GM19035 (cell line): ENCODE measurements around the gene CASP4.
"Not testable (repeated sequence)": the region's sequence is repeated elsewhere in the genome, so short reads cannot be mapped to it uniquely, and the experiment has no call there.

Experiments
- ATAC-seq: cut with Tn5 transposase; IDR thresholded peaks from one replicate; pipeline ENCODE4 v1.9.1; 2021; ENCODE audit not compliant: unreplicated experiment

Gene CASP4

GRCh38 chr11:104957280-104957679 is 11.1 kb downstream of the CASP4 start:
- no peak for ATAC-seq

GRCh38 chr11:104956528-104956927 is 11.8 kb downstream of the CASP4 start:
- ATAC-seq: no peak

- peak; percentile 89 for ATAC-seq
Measured at GRCh38 chr11:104946907-104947306, 21.5 kb downstream of the CASP4 start.

- no peak for ATAC-seq
Measured at GRCh38 chr11:104944076-104944475, 24.3 kb downstream of the CASP4 start.

- no peak for ATAC-seq
Measured at GRCh38 chr11:104943561-104943960, 24.8 kb downstream of the CASP4 start.

DNA sequence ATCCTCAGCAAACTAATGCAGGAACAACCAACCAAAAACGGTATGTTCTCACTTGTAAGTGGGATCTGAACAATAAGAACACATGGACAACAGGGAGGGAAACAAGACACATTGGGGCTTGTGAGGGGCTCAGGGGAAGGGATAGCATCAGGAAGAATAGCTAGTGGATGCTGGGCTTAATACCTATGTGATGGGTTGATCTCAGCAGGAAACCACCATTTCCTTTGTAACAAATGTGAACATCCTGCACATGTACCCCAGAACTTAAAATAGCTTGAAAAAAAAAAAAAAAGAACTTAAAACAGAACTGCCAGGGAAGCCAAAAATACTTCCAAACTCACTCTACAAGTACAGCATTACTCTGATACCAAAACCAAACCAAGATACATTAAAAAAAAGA is 33.8 kb downstream of the CASP4 start:
- no peak for ATAC-seq

DNA sequence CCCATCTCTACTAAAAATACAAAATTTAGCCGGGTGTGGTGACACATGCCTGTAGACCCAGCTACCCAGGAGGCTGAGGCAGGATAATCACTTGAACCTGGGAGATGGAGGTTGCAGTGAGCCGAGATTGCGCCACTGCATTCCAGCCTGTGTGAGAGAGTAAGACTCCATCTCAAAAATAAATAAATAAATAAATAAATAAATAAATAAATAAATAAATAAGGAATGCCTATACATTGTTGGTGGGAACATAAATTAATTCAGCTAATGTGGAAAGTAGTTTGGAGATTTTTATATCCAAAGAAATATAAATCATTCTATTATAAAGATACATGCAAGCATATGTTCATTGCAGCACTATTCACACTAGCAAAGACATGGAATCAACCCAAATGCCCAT is 34.3 kb downstream of the CASP4 start:
- ATAC-seq: not testable (repeated sequence)

DNA sequence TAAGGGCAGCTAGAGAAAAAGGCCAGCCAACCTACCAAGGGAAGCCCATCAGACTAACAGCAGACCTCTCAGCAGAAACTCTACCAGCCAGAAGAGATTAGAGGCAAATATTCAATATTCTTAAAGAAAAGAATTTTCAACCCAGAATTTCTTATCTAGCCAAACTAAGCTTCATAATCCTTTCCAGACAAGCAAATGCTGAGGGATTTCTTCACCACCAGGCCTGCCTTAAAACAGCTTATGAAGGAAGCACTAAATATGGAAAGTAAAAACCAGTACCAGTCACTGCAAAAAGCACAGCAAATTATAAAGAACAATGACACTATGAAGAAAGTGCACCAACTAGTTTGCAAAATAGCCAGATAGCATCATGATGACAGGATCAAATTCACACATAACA is 39.6 kb downstream of the CASP4 start:
- no peak for ATAC-seq

DNA sequence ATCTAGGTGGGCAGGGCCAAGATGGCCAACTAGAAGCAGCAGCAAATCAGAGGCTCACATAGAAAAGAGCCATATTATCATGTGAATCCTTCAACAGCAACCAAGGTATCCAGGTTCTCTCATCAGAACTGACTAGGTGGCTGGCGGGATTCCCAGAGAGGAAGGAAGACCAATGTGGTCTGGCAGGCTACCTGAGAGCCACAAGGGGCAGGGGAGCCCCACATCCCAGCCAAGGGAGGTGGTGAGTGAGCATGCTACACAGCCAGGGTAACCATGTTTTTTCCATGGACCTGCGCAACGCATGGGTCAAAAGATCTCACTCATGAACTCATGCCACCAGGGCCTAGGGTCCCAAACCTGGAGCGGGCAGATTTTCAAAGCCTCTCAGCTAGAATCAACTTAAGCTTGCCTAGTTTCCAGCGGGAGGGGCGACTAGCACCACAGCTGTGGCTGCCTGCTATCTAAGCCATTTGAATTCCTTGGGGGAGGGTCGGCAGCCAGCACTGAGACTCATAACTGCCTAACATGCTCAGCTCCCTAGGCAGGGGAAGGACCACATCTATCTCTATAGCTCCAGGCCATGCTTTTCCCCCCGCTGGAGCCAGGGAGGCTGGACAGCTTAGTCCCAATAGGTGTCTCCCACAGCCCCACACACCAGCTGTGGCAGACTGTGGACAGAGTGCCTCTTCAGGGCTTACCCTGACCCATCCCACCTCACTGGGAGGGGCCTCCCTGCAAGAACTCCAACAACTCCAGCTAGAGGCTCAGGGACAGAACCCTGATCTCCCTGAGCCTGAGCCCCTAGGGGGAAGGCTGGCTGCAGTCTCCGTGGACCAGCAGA is 41.4 kb downstream of the CASP4 start:
- ATAC-seq: no peak

DNA sequence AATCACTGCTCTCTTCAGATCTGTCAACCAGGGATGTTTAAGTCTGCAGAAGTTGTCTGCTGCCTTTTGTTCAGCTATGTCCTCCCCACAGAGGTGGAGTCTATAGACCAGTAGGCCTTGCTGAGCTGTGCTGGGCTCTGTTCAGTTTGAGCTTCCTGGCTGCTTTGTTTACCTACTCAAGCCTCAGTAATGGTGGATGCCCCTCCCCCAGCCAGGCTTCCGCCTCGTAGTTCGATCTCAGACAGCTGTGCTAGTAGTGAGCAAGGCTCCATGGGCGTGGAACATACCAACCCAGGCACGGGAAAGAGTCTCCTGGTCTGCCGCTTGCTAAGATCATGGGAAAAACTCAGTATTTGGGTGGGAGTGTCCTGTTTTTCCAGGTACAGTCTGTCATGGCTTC is 42.5 kb downstream of the CASP4 start:
- no peak for ATAC-seq

- ATAC-seq: peak; percentile 81
Measured at GRCh38 chr11:104918113-104918824, 50.1 kb downstream of the CASP4 start.

DNA sequence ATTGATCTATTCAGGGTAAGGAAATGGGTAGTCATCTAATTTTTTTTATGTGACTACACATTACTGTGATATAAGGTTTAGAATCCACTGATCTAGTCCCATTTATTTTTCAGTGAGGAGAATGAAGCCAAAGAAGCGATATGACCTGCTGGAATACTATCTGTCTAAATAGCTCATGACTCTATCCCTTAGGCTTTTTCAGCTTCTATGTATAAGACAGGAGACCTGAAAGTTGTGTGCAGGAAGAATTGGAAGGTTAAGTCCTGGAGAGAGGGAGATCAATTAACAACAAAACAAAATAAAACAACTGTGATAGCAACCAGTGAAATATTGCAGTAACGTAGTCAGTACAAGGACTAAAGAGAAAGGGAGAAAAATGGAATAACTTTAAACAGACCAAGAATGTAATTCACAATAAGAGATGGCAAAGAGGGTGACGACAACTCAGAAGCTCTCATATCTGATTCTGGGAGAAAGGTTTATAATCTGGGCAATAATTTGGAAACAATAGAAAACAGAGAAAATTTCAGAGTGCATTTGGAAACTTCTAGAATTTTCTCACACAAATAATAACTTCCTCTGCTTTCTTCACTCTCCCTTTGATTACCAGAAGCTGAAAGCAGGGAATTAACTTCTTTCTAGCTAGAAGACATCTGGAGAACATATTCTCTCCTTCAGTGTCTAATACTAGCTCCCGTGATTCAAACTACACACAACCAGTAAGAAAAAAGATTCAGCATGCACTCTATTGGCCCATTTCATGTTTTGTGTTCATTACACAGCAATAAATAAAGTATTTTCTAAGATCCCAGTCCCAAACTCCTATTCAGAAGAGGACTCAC is 50.9 kb downstream of the CASP4 start:
- ATAC-seq: peak; percentile 51

GRCh38 chr11:104916442-104916841 is 51.9 kb downstream of the CASP4 start:
- ATAC-seq: no peak

- no peak for ATAC-seq
Measured at GRCh38 chr11:104912102-104912501, 56.3 kb downstream of the CASP4 start.

GRCh38 chr11:104908186-104908531 is 60.2 kb downstream of the CASP4 start:
- ATAC-seq: peak; percentile 27

- ATAC-seq: peak; percentile 95
Measured at GRCh38 chr11:104907521-104908185, 60.7 kb downstream of the CASP4 start.

- ATAC-seq: no peak
Measured at GRCh38 chr11:104905271-104905670, 63.1 kb downstream of the CASP4 start.

- ATAC-seq: no peak
Measured at GRCh38 chr11:104899226-104899625, 69.1 kb downstream of the CASP4 start.

DNA sequence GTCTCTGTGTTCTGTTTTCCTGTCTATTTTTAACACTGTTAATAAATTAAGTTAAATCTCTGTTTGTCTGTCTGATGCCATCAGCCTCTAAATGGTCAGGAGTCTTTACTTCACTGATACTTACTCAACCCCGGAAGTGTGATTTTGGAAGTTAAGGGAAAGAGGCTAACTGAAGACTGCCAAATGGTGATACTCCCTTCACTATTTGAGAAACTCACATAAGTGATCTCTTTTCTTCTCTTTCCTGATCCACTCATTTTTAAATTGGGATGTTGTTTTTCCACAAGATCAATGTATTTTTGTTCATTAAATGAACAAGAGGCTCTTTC is 69.7 kb downstream of the CASP4 start:
- no peak for ATAC-seq

DNA sequence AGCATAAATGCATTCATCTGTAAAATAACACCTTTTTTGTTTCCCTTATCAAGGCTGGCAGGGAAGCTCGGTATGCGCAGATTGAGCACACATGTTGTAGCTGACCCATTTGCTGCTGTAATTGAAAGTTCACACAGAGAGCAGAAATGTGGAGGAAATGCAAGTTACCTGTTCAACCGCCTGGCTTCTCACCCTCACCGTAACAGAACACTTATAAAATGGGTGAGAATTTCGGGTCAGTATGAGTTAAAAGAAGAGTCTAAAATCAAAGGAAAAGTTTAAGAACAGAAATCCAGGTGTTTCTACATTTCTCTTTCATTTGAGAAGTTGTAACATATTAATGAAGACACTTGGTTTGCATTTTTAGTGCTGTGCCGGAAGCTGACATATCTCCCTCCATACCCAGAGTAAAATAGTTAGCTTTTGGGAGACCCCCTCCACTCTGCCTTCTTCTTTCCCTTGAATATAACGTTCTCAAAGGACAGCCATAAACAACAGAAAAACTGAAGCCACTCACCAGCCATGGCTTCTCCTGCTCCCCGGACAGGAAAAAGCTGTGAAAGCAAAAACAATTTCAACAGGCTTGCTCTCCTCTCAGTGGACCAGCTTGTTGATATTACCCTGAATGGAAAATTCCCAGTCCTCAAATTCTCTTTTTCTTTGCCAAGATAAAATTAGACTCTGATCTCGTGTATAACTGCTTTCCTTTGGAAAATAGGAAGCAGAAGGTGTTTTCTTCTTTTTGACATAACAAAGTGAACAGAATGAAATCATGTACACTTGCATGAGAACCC is 70.3 kb downstream of the CASP4 start, which contains the start of gene CASP12:
Gene CASP12 (minus strand): TSS at position 570 of the 794 bp plus-strand sequence.
- peak; percentile 61 for ATAC-seq
